GM10266 (cell line): Measurements from ENCODE around the gene FGFR2.

Experiments used
- DNase-seq: peaks from one replicate; pipeline ENCODE4 v3.0.0; 2012; ENCODE audit errors: extremely low spot score
- CTCF ChIP-seq: IDR thresholded peaks from 2 replicates; pipeline ENCODE4 v1.5.1; 2012; ENCODE audit warnings: mild to moderate bottlenecking, low read depth; ENCODE audit not compliant: control insufficient read depth, insufficient read depth; ENCODE audit errors: missing control alignments

Gene FGFR2

GRCh38 chr10:121633056-121633455 lies 34.8 kb upstream of the FGFR2 start:
- DNase-seq: no peak
- no peak for TF ChIP-seq CTCF

- TF ChIP-seq CTCF: no peak
- no peak for DNase-seq
These were observed 33.3 kb upstream of the FGFR2 start for GRCh38 chr10:121631365-121632029.

- no peak for TF ChIP-seq CTCF
These were observed 30.6 kb upstream of the FGFR2 start for GRCh38 chr10:121628859-121629258.

GRCh38 chr10:121627876-121628581 lies 29.8 kb upstream of the FGFR2 start:
- TF ChIP-seq CTCF: no peak
- no peak for DNase-seq

More at GRCh38 chr10:121628859-121629258, 30.6 kb upstream of the FGFR2 start:
- no peak for DNase-seq

- no peak for TF ChIP-seq CTCF
- no peak for DNase-seq
These were observed 26.7 kb upstream of the FGFR2 start for GRCh38 chr10:121624836-121625486.

GRCh38 chr10:121618906-121619305 lies 20.7 kb upstream of the FGFR2 start:
- DNase-seq: no peak
- TF ChIP-seq CTCF: no peak

- no peak for TF ChIP-seq CTCF
- DNase-seq: no peak
These were observed 18.9 kb upstream of the FGFR2 start for GRCh38 chr10:121617176-121617575.
